ENCODE results near the gene PPP1R3D. TPM values are rescaled to one million over a fixed set of nuclear protein-coding genes. Genes with fewer than 3 reads are reported as not detected.

PPP1R3D gene
- total and polyA plus RNA-seq, 10 of the 15 experiments (the other 5 are each of a cell fraction or from before 2014, with no cell fraction given) = 0.39 to 4.8 (median 2.9) TPM

DNA sequence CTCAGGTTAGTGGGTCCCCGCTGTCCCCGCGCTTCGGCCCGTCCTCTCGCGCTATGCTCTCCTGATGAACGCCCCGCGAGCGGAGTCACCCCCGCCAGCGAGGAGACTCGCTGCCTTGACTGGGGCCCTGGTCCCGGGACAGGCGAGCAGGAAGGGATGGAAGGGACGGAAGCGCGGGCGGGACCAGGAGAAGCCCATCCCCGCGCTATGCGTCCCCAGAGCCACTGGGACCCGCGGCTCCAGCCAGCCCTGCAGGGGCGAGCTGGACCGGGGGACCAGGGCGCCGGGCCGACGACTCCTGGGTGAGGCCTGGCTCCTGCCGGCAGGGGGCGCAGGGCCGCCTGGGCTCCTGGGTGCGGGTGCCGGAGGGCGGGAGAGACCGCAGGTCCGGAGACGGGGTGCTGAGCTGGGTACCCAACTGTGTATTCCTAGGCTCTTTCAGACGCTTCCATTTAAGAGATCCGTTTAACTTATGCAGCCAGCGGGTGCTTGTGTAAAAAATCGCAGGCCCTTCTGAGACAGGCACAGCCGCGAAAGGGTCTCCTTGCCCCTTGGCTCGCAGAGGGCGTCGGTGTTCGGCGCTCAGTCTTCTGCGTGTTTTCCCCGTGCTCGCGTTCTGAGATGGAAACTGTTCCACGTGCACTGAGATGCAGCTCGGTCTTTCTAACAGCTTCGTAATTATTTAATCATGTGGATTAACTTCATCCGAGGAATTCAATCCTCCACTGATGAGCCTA lies 6.1 kb downstream of the PPP1R3D start (continued):
- TF ChIP-seq RB1 (IDR thresholded peaks at IDR 0.05; ENCODE audit: borderline replicate concordance) (0 out of 2 replicates have a peak, but pooled peaks have one; percentile 72), PAX5 (IDR thresholded peaks at IDR 0.05; ENCODE audit: borderline replicate concordance, low read depth, low read length) (no peak), HDAC6 (IDR thresholded peaks at IDR 0.05; ENCODE audit: unreplicated experiment) (no peak), ZSCAN29 (IDR thresholded peaks at IDR 0.05) (no peak), FOS (IDR thresholded peaks at IDR 0.05; ENCODE audit: borderline replicate concordance, extremely low read depth, insufficient read length) (no peak), YBX1 (IDR thresholded peaks at IDR 0.05) (no peak), BHLHE40 (IDR thresholded peaks at IDR 0.05; ENCODE audit: borderline replicate concordance in 1 of 2, low read depth in 2 of 2, low read length in 1 of 2) (no peak; a peak in 1 of 4 replicates), EP300 (IDR thresholded peaks at IDR 0.05; ENCODE audit: borderline replicate concordance in 1 of 2, control insufficient read depth in 1 of 2, low read depth in 2 of 2, low read length in 2 of 2) (no peak), CEBPB (IDR thresholded peaks at IDR 0.05; ENCODE audit: borderline replicate concordance in 1 of 2, low read depth in 2 of 2, low read length in 2 of 2) (no peak), TCF12 (IDR thresholded peaks at IDR 0.05; ENCODE audit: low read depth, low read length) (no peak)
- TF ChIP-seq, protein P1, sequence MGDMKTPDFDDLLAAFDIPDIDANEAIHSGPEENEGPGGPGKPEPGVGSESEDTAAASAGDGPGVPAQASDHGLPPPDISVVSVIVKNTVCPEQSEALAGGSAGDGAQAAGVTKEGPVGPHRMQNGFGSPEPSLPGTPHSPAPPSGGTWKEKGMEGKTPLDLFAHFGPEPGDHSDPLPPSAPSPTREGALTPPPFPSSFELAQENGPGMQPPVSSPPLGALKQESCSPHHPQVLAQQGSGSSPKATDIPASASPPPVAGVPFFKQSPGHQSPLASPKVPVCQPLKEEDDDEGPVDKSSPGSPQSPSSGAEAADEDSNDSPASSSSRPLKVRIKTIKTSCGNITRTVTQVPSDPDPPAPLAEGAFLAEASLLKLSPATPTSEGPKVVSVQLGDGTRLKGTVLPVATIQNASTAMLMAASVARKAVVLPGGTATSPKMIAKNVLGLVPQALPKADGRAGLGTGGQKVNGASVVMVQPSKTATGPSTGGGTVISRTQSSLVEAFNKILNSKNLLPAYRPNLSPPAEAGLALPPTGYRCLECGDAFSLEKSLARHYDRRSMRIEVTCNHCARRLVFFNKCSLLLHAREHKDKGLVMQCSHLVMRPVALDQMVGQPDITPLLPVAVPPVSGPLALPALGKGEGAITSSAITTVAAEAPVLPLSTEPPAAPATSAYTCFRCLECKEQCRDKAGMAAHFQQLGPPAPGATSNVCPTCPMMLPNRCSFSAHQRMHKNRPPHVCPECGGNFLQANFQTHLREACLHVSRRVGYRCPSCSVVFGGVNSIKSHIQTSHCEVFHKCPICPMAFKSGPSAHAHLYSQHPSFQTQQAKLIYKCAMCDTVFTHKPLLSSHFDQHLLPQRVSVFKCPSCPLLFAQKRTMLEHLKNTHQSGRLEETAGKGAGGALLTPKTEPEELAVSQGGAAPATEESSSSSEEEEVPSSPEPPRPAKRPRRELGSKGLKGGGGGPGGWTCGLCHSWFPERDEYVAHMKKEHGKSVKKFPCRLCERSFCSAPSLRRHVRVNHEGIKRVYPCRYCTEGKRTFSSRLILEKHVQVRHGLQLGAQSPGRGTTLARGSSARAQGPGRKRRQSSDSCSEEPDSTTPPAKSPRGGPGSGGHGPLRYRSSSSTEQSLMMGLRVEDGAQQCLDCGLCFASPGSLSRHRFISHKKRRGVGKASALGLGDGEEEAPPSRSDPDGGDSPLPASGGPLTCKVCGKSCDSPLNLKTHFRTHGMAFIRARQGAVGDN (IDR thresholded peaks at IDR 0.05) = no peak
- TF ChIP-seq, protein P2, sequence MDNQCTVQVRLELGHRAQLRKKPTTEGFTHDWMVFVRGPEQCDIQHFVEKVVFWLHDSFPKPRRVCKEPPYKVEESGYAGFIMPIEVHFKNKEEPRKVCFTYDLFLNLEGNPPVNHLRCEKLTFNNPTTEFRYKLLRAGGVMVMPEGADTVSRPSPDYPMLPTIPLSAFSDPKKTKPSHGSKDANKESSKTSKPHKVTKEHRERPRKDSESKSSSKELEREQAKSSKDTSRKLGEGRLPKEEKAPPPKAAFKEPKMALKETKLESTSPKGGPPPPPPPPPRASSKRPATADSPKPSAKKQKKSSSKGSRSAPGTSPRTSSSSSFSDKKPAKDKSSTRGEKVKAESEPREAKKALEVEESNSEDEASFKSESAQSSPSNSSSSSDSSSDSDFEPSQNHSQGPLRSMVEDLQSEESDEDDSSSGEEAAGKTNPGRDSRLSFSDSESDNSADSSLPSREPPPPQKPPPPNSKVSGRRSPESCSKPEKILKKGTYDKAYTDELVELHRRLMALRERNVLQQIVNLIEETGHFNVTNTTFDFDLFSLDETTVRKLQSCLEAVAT (IDR thresholded peaks at IDR 0.05) = no peak
- TF ChIP-seq, protein P3, sequence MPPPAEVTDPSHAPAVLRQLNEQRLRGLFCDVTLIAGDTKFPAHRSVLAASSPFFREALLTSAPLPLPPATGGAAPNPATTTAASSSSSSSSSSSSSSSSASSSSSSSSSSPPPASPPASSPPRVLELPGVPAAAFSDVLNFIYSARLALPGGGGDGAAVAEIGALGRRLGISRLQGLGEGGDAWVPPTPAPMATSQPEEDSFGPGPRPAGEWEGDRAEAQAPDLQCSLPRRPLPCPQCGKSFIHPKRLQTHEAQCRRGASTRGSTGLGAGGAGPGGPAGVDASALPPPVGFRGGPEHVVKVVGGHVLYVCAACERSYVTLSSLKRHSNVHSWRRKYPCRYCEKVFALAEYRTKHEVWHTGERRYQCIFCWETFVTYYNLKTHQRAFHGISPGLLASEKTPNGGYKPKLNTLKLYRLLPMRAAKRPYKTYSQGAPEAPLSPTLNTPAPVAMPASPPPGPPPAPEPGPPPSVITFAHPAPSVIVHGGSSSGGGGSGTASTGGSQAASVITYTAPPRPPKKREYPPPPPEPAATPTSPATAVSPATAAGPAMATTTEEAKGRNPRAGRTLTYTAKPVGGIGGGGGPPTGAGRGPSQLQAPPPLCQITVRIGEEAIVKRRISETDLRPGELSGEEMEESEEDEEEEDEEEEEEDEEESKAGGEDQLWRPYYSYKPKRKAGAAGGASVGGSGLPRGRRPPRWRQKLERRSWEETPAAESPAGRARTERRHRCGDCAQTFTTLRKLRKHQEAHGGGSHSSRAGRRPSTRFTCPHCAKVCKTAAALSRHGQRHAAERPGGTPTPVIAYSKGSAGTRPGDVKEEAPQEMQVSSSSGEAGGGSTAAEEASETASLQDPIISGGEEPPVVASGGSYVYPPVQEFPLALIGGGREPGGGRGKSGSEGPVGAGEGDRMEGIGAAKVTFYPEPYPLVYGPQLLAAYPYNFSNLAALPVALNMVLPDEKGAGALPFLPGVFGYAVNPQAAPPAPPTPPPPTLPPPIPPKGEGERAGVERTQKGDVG (CRISPR knock-in tag; IDR thresholded peaks at IDR 0.05) = no peak
- TF ChIP-seq, protein P4, sequence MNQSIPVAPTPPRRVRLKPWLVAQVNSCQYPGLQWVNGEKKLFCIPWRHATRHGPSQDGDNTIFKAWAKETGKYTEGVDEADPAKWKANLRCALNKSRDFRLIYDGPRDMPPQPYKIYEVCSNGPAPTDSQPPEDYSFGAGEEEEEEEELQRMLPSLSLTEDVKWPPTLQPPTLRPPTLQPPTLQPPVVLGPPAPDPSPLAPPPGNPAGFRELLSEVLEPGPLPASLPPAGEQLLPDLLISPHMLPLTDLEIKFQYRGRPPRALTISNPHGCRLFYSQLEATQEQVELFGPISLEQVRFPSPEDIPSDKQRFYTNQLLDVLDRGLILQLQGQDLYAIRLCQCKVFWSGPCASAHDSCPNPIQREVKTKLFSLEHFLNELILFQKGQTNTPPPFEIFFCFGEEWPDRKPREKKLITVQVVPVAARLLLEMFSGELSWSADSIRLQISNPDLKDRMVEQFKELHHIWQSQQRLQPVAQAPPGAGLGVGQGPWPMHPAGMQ (IDR thresholded peaks at IDR 0.05; ENCODE audit: borderline replicate concordance) = no peak
- TF ChIP-seq, protein P5, sequence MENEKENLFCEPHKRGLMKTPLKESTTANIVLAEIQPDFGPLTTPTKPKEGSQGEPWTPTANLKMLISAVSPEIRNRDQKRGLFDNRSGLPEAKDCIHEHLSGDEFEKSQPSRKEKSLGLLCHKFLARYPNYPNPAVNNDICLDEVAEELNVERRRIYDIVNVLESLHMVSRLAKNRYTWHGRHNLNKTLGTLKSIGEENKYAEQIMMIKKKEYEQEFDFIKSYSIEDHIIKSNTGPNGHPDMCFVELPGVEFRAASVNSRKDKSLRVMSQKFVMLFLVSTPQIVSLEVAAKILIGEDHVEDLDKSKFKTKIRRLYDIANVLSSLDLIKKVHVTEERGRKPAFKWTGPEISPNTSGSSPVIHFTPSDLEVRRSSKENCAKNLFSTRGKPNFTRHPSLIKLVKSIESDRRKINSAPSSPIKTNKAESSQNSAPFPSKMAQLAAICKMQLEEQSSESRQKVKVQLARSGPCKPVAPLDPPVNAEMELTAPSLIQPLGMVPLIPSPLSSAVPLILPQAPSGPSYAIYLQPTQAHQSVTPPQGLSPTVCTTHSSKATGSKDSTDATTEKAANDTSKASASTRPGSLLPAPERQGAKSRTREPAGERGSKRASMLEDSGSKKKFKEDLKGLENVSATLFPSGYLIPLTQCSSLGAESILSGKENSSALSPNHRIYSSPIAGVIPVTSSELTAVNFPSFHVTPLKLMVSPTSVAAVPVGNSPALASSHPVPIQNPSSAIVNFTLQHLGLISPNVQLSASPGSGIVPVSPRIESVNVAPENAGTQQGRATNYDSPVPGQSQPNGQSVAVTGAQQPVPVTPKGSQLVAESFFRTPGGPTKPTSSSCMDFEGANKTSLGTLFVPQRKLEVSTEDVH (IDR thresholded peaks at IDR 0.05; ENCODE audit: low read depth, partially characterized antibody) = no peak

All from GM12878 (cell line).